ENCODE data around the gene SLC47A2.

The SLC47A2 gene

DNA sequence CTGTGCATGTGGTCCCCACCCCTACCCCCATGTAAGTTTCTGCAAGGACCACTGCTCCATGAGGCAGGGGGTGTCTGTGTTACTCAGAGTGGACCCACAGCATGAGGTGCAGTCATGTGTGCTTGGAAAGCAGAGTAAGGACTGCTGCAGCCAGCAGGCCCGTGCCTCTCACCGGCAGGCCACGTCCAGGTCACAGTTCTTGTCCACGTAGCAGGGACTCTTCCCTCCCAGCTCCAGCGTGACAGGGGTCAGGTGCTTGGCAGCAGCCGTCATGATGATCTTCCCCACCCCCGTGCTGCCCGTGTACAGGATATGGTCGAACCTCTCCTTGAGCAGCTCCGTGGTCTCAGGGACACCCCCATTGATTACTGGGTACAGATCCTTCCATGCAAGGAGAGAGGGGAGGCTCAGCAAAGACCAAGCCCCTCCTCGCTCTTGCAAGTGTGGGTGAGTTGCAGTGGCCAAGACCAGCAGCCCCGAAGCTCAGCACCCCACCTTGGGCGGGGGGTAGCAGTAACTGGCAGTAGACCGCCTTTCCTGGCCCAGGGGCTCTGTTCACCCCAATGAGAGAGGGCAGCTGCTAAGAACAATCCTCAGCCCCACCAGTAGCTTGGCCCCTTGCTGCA lies 25.6 kb upstream of the SLC47A2 start:
- Histone ChIP-seq H3K9ac (ENCODE audit: low read length) (no peak overlapping the region), H4K20me1 (ENCODE audit: insufficient read depth, low read length) (no peaks in the 10 kb centered on the region), H3K4me2 (ENCODE audit: low read length) (no peak overlapping the region), H3K9me3 (ENCODE audit: insufficient read depth, low read length) (no peaks in the 10 kb centered on the region), H2AFZ (ENCODE audit: low read depth, low read length) (no peak overlapping the region), H3K79me2 (ENCODE audit: low read length) (no peaks in the 10 kb centered on the region), H3K27me3 (ENCODE audit: low read depth, low read length) (no peaks in the 10 kb centered on the region), H3K36me3 (replicated peaks; ENCODE audit: low read depth, low read length) (no peaks in the 10 kb centered on the region), H3K4me3 (ENCODE audit: low read length) (no peak overlapping the region), H3K27ac (ENCODE audit: low read length) (no peak overlapping the region), H3K4me1 (ENCODE audit: low read length) (no peaks in the 10 kb centered on the region)
- TF ChIP-seq, protein P1, sequence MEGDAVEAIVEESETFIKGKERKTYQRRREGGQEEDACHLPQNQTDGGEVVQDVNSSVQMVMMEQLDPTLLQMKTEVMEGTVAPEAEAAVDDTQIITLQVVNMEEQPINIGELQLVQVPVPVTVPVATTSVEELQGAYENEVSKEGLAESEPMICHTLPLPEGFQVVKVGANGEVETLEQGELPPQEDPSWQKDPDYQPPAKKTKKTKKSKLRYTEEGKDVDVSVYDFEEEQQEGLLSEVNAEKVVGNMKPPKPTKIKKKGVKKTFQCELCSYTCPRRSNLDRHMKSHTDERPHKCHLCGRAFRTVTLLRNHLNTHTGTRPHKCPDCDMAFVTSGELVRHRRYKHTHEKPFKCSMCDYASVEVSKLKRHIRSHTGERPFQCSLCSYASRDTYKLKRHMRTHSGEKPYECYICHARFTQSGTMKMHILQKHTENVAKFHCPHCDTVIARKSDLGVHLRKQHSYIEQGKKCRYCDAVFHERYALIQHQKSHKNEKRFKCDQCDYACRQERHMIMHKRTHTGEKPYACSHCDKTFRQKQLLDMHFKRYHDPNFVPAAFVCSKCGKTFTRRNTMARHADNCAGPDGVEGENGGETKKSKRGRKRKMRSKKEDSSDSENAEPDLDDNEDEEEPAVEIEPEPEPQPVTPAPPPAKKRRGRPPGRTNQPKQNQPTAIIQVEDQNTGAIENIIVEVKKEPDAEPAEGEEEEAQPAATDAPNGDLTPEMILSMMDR (IDR thresholded peaks at IDR 0.05; ENCODE audit: low read depth, low read length), result no peak
- TF ChIP-seq EZH2phosphoT487 (IDR thresholded peaks at IDR 0.05; ENCODE audit: low read depth), result no peak

DNA sequence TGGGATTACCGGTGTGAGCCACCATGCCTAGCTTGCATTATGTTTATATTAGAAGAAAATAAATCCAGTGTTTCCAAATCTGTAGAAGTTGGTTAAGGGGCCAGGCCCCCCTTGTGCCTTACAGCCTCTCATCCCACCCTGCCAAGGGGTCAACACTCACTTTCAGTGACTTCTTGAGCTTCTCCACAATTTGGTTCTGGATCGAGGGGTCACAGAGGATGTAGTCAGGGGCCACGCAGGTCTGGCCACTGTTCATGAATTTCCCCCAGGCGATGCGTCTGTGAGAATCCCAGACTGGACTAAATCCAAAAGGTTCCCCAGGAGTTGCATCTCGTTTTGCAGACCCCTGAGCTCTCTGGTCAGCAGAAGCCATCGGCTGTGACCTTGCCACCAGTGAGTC lies 24.5 kb upstream of the SLC47A2 start:
- Histone ChIP-seq H3K79me2 (ENCODE audit: low read length) (no peaks in the 10 kb centered on the region), H3K36me3 (replicated peaks; ENCODE audit: low read depth, low read length) (no peaks in the 10 kb centered on the region), H4K20me1 (ENCODE audit: insufficient read depth, low read length) (no peaks in the 10 kb centered on the region), H3K4me3 (ENCODE audit: low read length) (no peak overlapping the region), H3K27ac (ENCODE audit: low read length) (no peak overlapping the region), H3K9me3 (ENCODE audit: insufficient read depth, low read length) (no peaks in the 10 kb centered on the region), H3K4me1 (ENCODE audit: low read length) (no peaks in the 10 kb centered on the region), H3K27me3 (ENCODE audit: low read depth, low read length) (no peaks in the 10 kb centered on the region), H2AFZ (ENCODE audit: low read depth, low read length) (no peak overlapping the region), H3K4me2 (ENCODE audit: low read length) (no peak overlapping the region), H3K9ac (ENCODE audit: low read length) (no peak overlapping the region)
- TF ChIP-seq, protein P1 (IDR thresholded peaks at IDR 0.05; ENCODE audit: low read depth, low read length), result no peak
- TF ChIP-seq EZH2phosphoT487 (IDR thresholded peaks at IDR 0.05; ENCODE audit: low read depth), result no peak

DNA sequence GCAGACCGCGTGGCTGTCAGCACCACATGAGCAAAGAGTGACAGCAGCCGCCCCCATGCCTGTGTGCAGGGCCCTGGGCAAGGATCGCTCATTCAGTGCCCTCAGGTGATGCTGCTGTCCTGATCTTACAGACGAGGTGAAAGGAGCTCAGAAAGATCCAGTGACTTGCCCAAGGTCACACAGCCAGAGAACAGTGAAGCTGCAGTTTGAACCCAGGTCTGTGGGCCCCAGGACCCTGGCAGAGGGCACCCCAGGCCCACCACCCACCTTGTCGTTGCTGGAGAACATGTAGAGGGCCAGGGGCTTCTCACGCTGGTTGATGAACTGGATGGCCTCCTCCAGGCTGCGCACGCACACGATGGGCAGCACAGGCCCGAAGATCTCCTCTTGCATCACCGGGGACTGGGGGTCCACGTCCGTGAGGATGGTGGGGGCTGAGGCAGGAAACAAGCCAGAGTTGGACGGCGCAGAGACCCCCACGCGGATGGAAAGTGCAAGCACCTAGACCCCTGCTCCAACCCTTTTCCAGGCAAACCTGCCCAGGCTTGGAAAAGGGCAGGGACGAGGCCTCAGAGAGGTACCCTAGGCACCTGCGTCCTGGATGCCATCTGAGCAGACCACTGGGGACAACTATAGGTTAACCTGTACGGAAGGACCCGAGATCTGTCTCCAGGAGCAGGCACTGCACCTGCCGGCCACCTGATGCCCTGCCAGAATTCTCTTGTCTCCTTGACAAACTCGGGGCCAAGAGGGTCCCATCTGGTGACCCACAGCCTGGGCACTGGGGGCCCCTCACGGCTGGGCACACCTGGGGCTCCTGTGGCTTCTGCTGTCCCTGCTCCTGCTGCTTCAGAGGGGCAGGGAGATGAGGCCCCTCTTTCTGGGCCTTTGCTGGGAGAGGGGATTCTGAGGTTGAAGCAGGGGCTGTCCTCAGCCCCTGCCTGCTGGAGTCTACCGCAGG lies 23.1 kb upstream of the SLC47A2 start:
- H3K79me2 ChIP-seq (ENCODE audit: low read length), result no peaks in the 10 kb centered on the region
- no peaks in the 10 kb centered on the region for H3K27me3 ChIP-seq (ENCODE audit: low read depth, low read length)
- H3K4me2 ChIP-seq (ENCODE audit: low read length), result no peak overlapping the region
- no peaks in the 10 kb centered on the region for H4K20me1 ChIP-seq (ENCODE audit: insufficient read depth, low read length)
- H3K4me1 ChIP-seq (ENCODE audit: low read length), result no peaks in the 10 kb centered on the region
- TF ChIP-seq, protein P1 (IDR thresholded peaks at IDR 0.05; ENCODE audit: low read depth, low read length), result no peak
- no peak for TF ChIP-seq EZH2phosphoT487 (IDR thresholded peaks at IDR 0.05; ENCODE audit: low read depth)
- H3K4me3 ChIP-seq (ENCODE audit: low read length), result no peak overlapping the region
- no peak overlapping the region for H2AFZ ChIP-seq (ENCODE audit: low read depth, low read length)
- H3K27ac ChIP-seq (ENCODE audit: low read length), result no peak overlapping the region
- H3K9me3 ChIP-seq (ENCODE audit: insufficient read depth, low read length), result no peaks in the 10 kb centered on the region
- no peaks in the 10 kb centered on the region for H3K36me3 ChIP-seq (replicated peaks; ENCODE audit: low read depth, low read length)
- no peak overlapping the region for H3K9ac ChIP-seq (ENCODE audit: low read length)

DNA sequence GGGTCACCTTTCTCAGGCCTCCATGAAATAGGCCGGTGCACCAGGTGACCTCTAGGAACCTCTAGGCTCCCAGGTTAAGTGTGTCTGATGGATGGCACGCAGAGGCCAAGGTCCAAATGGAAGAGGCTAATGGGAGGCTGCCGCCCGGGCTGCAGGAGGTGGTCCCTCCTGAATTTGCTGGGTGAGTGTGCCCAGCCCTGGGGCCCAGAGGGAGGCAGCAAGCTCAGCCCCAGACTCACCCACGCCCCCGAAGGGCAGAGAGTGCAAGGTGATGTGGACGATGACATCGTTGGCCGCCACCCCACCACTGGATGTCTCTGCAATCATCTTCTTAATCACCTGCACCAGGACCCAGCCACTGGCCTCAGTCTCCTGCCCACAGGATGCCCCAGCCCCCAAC lies 22.4 kb upstream of the SLC47A2 start:
- TF ChIP-seq, protein P1 (IDR thresholded peaks at IDR 0.05; ENCODE audit: low read depth, low read length), result no peak
- no peak for TF ChIP-seq EZH2phosphoT487 (IDR thresholded peaks at IDR 0.05; ENCODE audit: low read depth)
- H3K4me1 ChIP-seq (ENCODE audit: low read length), result no peaks in the 10 kb centered on the region
- H3K27me3 ChIP-seq (ENCODE audit: low read depth, low read length), result no peaks in the 10 kb centered on the region
- H3K9me3 ChIP-seq (ENCODE audit: insufficient read depth, low read length), result no peaks in the 10 kb centered on the region
- no peak overlapping the region for H3K4me2 ChIP-seq (ENCODE audit: low read length)
- no peak overlapping the region for H3K4me3 ChIP-seq (ENCODE audit: low read length)
- no peaks in the 10 kb centered on the region for H3K36me3 ChIP-seq (replicated peaks; ENCODE audit: low read depth, low read length)
- no peaks in the 10 kb centered on the region for H4K20me1 ChIP-seq (ENCODE audit: insufficient read depth, low read length)
- no peak overlapping the region for H3K27ac ChIP-seq (ENCODE audit: low read length)
- no peak overlapping the region for H3K9ac ChIP-seq (ENCODE audit: low read length)
- no peak overlapping the region for H2AFZ ChIP-seq (ENCODE audit: low read depth, low read length)
- H3K79me2 ChIP-seq (ENCODE audit: low read length), result no peaks in the 10 kb centered on the region
